Measurements from ENCODE around the gene SCAND1.
"Not testable (repeated sequence)": the region's sequence is repeated elsewhere in the genome, so short reads cannot be mapped to it uniquely, and the experiment has no call there.

DNA sequence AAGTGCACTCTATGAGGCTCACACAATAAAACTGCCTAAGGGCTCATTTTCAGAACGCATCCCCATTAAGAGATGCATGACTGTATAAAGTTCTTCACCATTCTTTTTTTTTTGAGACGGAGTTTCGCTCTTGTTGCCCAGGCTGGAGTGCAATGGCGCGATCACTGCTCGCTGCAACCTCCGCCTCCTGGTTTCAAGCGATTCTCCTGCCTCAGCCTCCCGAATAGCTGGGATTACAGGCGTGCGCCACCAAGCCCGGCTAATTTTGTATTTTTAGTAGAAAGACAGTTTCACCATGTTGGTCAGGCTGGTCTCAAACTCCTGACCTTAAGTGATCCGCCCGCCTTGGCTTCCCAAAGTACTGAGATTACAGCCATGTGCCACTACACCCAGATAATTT, 2.2 kb downstream of the SCAND1 start:
- TF ChIP-seq EZH2phosphoT487 (IDR thresholded peaks at IDR 0.05; ENCODE audit: low read depth, severe bottlenecking, unreplicated experiment); EZH2 (IDR thresholded peaks at IDR 0.05; ENCODE audit: borderline replicate concordance): not testable (repeated sequence)
- TF ChIP-seq, protein P1, sequence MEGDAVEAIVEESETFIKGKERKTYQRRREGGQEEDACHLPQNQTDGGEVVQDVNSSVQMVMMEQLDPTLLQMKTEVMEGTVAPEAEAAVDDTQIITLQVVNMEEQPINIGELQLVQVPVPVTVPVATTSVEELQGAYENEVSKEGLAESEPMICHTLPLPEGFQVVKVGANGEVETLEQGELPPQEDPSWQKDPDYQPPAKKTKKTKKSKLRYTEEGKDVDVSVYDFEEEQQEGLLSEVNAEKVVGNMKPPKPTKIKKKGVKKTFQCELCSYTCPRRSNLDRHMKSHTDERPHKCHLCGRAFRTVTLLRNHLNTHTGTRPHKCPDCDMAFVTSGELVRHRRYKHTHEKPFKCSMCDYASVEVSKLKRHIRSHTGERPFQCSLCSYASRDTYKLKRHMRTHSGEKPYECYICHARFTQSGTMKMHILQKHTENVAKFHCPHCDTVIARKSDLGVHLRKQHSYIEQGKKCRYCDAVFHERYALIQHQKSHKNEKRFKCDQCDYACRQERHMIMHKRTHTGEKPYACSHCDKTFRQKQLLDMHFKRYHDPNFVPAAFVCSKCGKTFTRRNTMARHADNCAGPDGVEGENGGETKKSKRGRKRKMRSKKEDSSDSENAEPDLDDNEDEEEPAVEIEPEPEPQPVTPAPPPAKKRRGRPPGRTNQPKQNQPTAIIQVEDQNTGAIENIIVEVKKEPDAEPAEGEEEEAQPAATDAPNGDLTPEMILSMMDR (IDR thresholded peaks at IDR 0.05; ENCODE audit: poor library complexity), result not testable (repeated sequence)
